22Rv1 (cell line): ENCODE data around the gene C10orf95.
A peak's percentile ranks its signal among the peaks of the same experiment; 100 is the strongest.

Source experiments
- H3K27ac ChIP-seq: fragments of 450-650 bp; 2 replicates; pipeline ENCODE4 v1.5.1; 2017
- CTCF ChIP-seq: fragments of 450-650 bp; IDR thresholded peaks from 2 replicates; pipeline ENCODE4 v1.5.1; 2017; ENCODE audit warnings: mild to moderate bottlenecking
- ZFX ChIP-seq: fragments of 450-650 bp; IDR thresholded peaks from 2 replicates; pipeline ENCODE4 v1.6.1; 2017; ENCODE audit warnings: antibody characterized with exemption, borderline replicate concordance

C10orf95 gene

GRCh38 chr10:102453502-102453901 lies 2.2 kb upstream of the C10orf95 start:
- peak overlapping the region; percentile 41 for H3K27ac ChIP-seq

GRCh38 chr10:102452672-102453340 lies 1.5 kb upstream of the C10orf95 start:
- TF ChIP-seq ZFX (no peak), CTCF (no peak)
- peak overlapping the region; percentile 41 for H3K27ac ChIP-seq

More at GRCh38 chr10:102453502-102453901, 2.2 kb upstream of the C10orf95 start:
- no peak for TF ChIP-seq CTCF
- TF ChIP-seq ZFX, result no peak

DNA sequence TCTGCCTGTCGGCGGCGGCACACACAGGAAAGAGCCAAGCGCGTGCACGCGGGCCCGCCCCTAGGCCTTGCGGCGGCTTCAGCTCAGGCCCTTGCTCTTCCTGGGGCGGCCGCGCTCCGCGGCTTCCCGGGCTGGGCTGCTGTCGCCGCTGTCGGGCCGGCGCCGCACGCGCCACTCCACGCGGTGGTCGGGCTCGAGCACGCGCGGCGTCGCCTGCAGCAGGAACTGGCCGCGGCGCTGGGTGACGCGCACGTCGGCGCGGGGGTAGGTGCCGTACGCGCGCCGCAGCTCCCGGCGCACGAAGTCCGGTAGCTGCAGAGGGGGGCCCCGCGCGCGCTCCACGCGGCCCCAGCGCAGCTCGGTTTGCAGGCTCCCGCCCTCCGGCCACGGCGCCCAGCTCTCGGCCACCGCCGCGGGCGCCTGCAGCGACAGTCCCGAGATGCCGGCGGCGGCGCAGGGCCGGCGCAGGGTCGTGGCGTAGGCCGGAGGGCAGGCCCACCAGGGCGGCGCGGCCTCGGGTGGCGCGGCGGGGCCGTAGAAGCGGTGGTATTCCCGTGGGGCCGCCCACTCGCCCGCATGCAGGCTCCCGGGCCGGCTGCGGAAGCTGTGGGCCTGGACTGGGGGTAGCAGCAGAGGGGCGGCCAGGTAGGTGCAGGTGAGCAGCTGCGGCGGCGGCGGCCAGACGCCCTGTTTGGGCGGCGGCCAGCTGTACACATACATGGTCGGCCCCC lies 804 bp downstream of the C10orf95 start:
- H3K27ac ChIP-seq, result peak overlapping the region; percentile 97
- TF ChIP-seq ZFX (no peak), CTCF (no peak)

DNA sequence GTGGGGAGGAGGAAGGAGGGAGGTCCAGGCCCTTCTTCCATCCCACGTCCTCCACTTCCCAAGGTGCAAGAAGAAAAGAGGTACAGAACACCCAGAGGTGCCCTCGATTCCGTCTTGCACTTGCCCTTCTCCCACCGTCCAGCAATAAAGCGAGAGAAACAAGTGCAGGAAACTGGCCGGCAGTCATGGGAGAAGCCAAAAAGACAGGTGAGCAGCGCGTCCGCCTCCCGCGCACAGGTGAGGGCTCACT lies 1.3 kb downstream of the C10orf95 start:
- TF ChIP-seq ZFX, result no peak
- TF ChIP-seq CTCF, result no peak
- H3K27ac ChIP-seq, result peak overlapping the region; percentile 97

DNA sequence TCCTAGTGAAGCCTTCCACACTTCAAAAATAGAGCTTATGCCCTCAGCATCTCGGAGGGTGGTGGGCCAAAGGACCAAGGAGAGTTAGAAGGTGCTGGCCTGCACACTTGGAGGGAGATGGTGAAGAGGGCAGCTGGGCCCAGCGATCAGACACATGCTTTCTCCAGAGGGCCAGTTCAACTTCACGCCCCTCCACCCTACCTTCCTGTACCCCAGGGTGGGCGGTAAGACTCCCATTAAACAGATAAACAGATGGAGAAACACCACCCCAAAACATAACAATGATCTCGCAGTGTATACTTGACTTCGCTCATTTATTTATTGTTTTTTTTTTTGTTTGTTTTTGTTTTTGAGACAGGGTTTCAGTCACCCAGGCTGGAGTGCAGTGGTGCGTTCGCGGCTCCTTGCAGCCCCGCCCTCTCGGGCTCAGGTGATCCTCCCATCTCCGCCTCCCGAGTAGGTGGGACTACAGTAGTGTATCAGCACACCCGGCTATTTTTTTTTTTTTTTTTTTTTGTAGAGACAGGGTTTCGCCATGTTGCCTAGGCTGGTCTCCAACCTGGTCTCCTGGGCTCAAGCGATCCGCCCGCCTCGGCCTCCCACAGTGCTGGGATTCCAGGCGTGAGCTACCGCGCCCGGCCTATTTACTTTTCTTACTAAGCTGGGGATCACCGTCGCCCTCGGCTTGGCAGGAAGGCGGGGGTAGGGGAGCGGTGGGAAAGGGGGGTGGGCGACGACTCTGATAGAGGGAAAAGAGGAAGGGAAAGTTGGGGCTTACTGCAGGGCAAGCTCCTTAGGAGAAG lies 1.8 kb downstream of the C10orf95 start:
- H3K27ac ChIP-seq, result peak overlapping the region; percentile 97
- TF ChIP-seq CTCF, result no peak
- no peak for TF ChIP-seq ZFX

GRCh38 chr10:102444851-102445250 lies 6.5 kb downstream of the C10orf95 start:
- TF ChIP-seq ZFX (no peak), CTCF (no peak)
- H3K27ac ChIP-seq, result no peak overlapping the region

- TF ChIP-seq CTCF (no peak), ZFX (no peak)
- H3K27ac ChIP-seq, result no peak overlapping the region
These were observed 13.0 kb downstream of the C10orf95 start for GRCh38 chr10:102438374-102438773.
